Lung microvascular endothelial cell (primary cell): Measurements from ENCODE around the gene CDYL2. TPM values are rescaled to one million over a fixed set of nuclear protein-coding genes. Genes with fewer than 3 reads are reported as not detected.
A peak's percentile ranks its signal among the peaks of the same experiment; 100 is the strongest.
"Not testable (repeated sequence)": the region's sequence is repeated elsewhere in the genome, so short reads cannot be mapped to it uniquely, and the experiment has no call there.

ENCODE experiments used
- DNase-seq, 2 donors: peaks; one replicate each; pipeline versions ENCODE4 v3.0.0 to v3.0.0-alpha.2; 2010; ENCODE audit warnings: low read depth in 2 of 2
- total RNA-seq: library from RNA; depleted of rRNA; stranded (reverse); fragments of >200 nt; gene quantifications from 2 replicates; pipeline ENCODE4 v1.2.1, GENCODE V29; 2014

CDYL2 gene
- total RNA-seq, 1 donor from 2014 or later: 29.0 TPM

- DNase-seq: no peak
Observed at GRCh38 chr16:80746231-80746630, 58.2 kb downstream of the CDYL2 start.

- DNase-seq: no peak
Observed at GRCh38 chr16:80744856-80745255, 59.5 kb downstream of the CDYL2 start.

GRCh38 chr16:80743772-80744171 lies 60.6 kb downstream of the CDYL2 start:
- no peak for DNase-seq

- peak in 1 of 2 donors; percentile 21 for DNase-seq
Observed at GRCh38 chr16:80743273-80743672, 61.1 kb downstream of the CDYL2 start.

GRCh38 chr16:80742331-80742730 lies 62.1 kb downstream of the CDYL2 start:
- no peak for DNase-seq

- DNase-seq: peak in 1 of 2 donors; percentile 58
Observed at GRCh38 chr16:80741724-80742123, 62.7 kb downstream of the CDYL2 start.

GRCh38 chr16:80739523-80739922 lies 64.9 kb downstream of the CDYL2 start:
- no peak for DNase-seq

GRCh38 chr16:80738521-80738920 lies 65.9 kb downstream of the CDYL2 start:
- DNase-seq: no peak

- no peak for DNase-seq
Observed at GRCh38 chr16:80735846-80736245, 68.6 kb downstream of the CDYL2 start.

GRCh38 chr16:80733407-80733806 lies 71.0 kb downstream of the CDYL2 start:
- DNase-seq: no peak

- no peak for DNase-seq
Observed at GRCh38 chr16:80731915-80732314, 72.5 kb downstream of the CDYL2 start.

GRCh38 chr16:80727066-80727763 lies 77.2 kb downstream of the CDYL2 start:
- not testable (repeated sequence) for DNase-seq

GRCh38 chr16:80725566-80726162 lies 78.7 kb downstream of the CDYL2 start:
- DNase-seq: no peak

- no peak for DNase-seq
Observed at GRCh38 chr16:80723981-80724380, 80.4 kb downstream of the CDYL2 start.

GRCh38 chr16:80723091-80723490 lies 81.3 kb downstream of the CDYL2 start:
- DNase-seq: no peak

- no peak for DNase-seq
Observed at GRCh38 chr16:80720804-80721371, 83.5 kb downstream of the CDYL2 start.

GRCh38 chr16:80719573-80719972 lies 84.8 kb downstream of the CDYL2 start:
- no peak for DNase-seq

- peak; percentile 56 to 76 for DNase-seq
Observed at GRCh38 chr16:80718480-80719220, 85.7 kb downstream of the CDYL2 start.

- DNase-seq: no peak
Observed at GRCh38 chr16:80717611-80718010, 86.8 kb downstream of the CDYL2 start.

- DNase-seq: no peak
Observed at GRCh38 chr16:80716564-80717139, 87.7 kb downstream of the CDYL2 start.

GRCh38 chr16:80711406-80711805 lies 93.0 kb downstream of the CDYL2 start:
- DNase-seq: no peak

GRCh38 chr16:80710918-80711317 lies 93.5 kb downstream of the CDYL2 start:
- DNase-seq: no peak
